Smooth muscle cell (in vitro differentiated cells): ENCODE results near the gene RAB40B. TPM values are rescaled to one million over a fixed set of nuclear protein-coding genes. Genes with fewer than 3 reads are reported as not detected.

Experiments used
- DNase-seq: peaks from one replicate; lab custom pipeline; 2025; ENCODE audit not compliant: unreplicated experiment; lab: John Stamatoyannopoulos, UW
- H2AFZ ChIP-seq: fragments of 200-600 bp; sonication (generic); 2 replicates; pipeline ENCODE4 v1.6.0; 2016; ENCODE audit warnings: antibody characterized with exemption, low read depth, mild to moderate bottlenecking
- H3F3A ChIP-seq: fragments of 200-600 bp; sonication (generic); 2 replicates; pipeline ENCODE4 v1.6.0; 2017; ENCODE audit warnings: antibody characterized with exemption, low read depth
- H3K27ac ChIP-seq: fragments of 200-600 bp; sonication (generic); 2 replicates; pipeline ENCODE4 v1.5.1; 2016; ENCODE audit warnings: low read depth, mild to moderate bottlenecking
- H3K27me3 ChIP-seq: fragments of 200-600 bp; sonication (generic); 2 replicates; pipeline ENCODE4 v1.6.1; 2016; ENCODE audit warnings: low read depth, mild to moderate bottlenecking
- H3K36me3 ChIP-seq: fragments of 200-600 bp; sonication (generic); 2 replicates; pipeline ENCODE4 v1.5.1; 2016; ENCODE audit warnings: low read depth
- H3K4me1 ChIP-seq: fragments of 200-600 bp; sonication (generic); 2 replicates; pipeline ENCODE4 v1.5.1; 2016; ENCODE audit warnings: low read depth
- H3K4me2 ChIP-seq: fragments of 200-600 bp; sonication (generic); 2 replicates; pipeline ENCODE4 v1.6.0; 2016; ENCODE audit warnings: mild to moderate bottlenecking
- H3K4me3 ChIP-seq: fragments of 200-600 bp; sonication (generic); 2 replicates; pipeline ENCODE4 v1.5.1; 2016; ENCODE audit warnings: mild to moderate bottlenecking
- H3K79me2 ChIP-seq: fragments of 200-600 bp; sonication (generic); 2 replicates; pipeline ENCODE4 v1.6.0; 2016; ENCODE audit warnings: low read depth, mild to moderate bottlenecking
- H3K9ac ChIP-seq: fragments of 200-600 bp; sonication (generic); 2 replicates; pipeline ENCODE4 v1.6.0; 2016; ENCODE audit warnings: low read depth
- H3K9me3 ChIP-seq: fragments of 200-600 bp; sonication (generic); replicated peaks from 2 replicates; pipeline ENCODE4 v1.5.1; 2016; ENCODE audit warnings: low read depth
- H4K20me1 ChIP-seq: fragments of 200-600 bp; sonication (generic); 2 replicates; pipeline ENCODE4 v1.6.0; 2016; ENCODE audit warnings: low read depth
- WGBS: methylation state at CpG from one replicate; pipeline ENCODE4 v1.1.7; 2016; ENCODE audit warnings: low lambda C conversion rate; 5-methylcytosine and 5-hydroxymethylcytosine counted together
- polyA plus RNA-seq: library from polyadenylated mRNA; unstranded; fragments of >200 nt; fragmentation: Nextera tagmentation; extraction: Ambion mirVana; gene quantifications from 2 replicates; pipeline ENCODE4 v1.2.1, GENCODE V29; 2016
- total RNA-seq: library from RNA; depleted of rRNA; stranded (reverse); fragments of >200 nt; gene quantifications from 2 replicates; pipeline ENCODE4 v1.2.3, GENCODE V29; 2014
- TF ChIP-seq, protein P1 (sequence below): fragments of 200-600 bp; sonication (generic); IDR thresholded peaks from 2 replicates; pipeline ENCODE4 v1.5.1; 2017; ENCODE audit warnings: borderline replicate concordance, mild to moderate bottlenecking, antibody characterized with exemption; ENCODE audit not compliant: insufficient read depth, poor library complexity, severe bottlenecking

The RAB40B gene
- total and polyA plus RNA-seq, 2 experiments from 2014 or later = 12.0 to 16.0 TPM

DNA sequence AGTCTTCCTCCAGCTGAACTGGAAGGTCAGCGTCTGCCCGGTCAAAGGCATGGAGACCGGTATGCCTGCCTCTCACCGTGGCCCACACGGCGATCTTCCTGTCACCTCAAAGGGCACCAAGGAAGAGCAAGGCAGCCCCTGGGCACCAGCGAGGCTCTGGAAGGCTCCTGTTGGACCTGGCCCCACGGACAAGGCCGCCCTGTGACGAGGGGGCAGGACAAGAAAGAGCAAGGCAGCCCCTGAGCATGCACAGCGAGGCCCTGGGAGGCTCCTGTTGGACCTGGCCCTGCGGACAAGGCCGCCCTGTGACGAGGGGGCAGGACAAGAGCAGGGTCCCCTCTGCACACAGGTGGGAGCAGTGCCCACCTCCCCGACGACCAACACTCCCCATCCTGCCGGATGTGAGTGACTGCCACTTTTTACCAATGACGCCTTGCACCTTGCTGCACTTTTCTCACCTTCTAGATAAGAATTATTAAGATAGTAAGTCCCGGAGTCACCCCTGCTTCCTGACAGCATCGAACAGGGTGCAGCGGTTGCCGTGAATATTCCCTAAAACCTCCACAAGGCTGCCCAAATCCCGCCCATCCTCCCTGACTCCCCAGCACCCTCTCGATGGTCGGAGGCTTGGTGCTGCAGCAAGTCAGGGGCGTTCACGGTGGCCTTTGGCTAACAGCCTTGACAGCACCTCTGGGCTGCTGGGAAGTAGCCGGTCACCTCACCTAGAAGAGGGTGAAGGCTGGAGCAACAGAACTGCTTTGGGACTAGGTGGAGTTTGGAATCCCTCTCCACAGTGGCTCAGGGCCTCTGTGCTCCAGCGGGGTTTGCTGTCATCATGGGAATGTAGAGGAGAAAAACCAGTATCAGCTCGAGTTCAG, 44.6 kb downstream of the RAB40B start:
- Histone ChIP-seq H3K4me1 (no peaks in the 10 kb centered on the region), H3K4me3 (no peak overlapping the region), H3K9me3 (no peaks in the 10 kb centered on the region), H3F3A (no peaks in the 10 kb centered on the region), H3K9ac (no peak overlapping the region), H3K4me2 (no peak overlapping the region), H3K27ac (no peak overlapping the region), H3K79me2 (no peaks in the 10 kb centered on the region), H3K36me3 (no peaks in the 10 kb centered on the region), H4K20me1 (no peaks in the 10 kb centered on the region), H2AFZ (no peak overlapping the region), H3K27me3 (no peaks in the 10 kb centered on the region)
- DNase-seq = no peak
- 88% methylated on average over 29 of the region's 30 CpGs for WGBS
- TF ChIP-seq, protein P1, sequence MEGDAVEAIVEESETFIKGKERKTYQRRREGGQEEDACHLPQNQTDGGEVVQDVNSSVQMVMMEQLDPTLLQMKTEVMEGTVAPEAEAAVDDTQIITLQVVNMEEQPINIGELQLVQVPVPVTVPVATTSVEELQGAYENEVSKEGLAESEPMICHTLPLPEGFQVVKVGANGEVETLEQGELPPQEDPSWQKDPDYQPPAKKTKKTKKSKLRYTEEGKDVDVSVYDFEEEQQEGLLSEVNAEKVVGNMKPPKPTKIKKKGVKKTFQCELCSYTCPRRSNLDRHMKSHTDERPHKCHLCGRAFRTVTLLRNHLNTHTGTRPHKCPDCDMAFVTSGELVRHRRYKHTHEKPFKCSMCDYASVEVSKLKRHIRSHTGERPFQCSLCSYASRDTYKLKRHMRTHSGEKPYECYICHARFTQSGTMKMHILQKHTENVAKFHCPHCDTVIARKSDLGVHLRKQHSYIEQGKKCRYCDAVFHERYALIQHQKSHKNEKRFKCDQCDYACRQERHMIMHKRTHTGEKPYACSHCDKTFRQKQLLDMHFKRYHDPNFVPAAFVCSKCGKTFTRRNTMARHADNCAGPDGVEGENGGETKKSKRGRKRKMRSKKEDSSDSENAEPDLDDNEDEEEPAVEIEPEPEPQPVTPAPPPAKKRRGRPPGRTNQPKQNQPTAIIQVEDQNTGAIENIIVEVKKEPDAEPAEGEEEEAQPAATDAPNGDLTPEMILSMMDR = no peak

GRCh38 chr17:82650723-82651122, 47.8 kb downstream of the RAB40B start:
- H2AFZ ChIP-seq = no peak overlapping the region
- H3F3A ChIP-seq = no peaks in the 10 kb centered on the region
- WGBS = 94% methylated on average over 10 of the region's 10 CpGs
- no peaks in the 10 kb centered on the region for H3K36me3 ChIP-seq
- H3K79me2 ChIP-seq = peaks cover 23% of the 10 kb centered on the region
- no peak overlapping the region for H3K4me2 ChIP-seq
- H3K27ac ChIP-seq = no peak overlapping the region
- H3K4me1 ChIP-seq = peaks cover 5% of the 10 kb centered on the region
- H3K9ac ChIP-seq = no peak overlapping the region
- no peak overlapping the region for H3K4me3 ChIP-seq
- H3K9me3 ChIP-seq = no peaks in the 10 kb centered on the region
- DNase-seq = no peak
- TF ChIP-seq, protein P1 = no peak
- H3K27me3 ChIP-seq = no peaks in the 10 kb centered on the region
- peaks cover 22% of the 10 kb centered on the region for H4K20me1 ChIP-seq

GRCh38 chr17:82649501-82650261, 48.8 kb downstream of the RAB40B start:
- Histone ChIP-seq H3K4me2 (no peak overlapping the region), H3K36me3 (no peaks in the 10 kb centered on the region), H3K9me3 (no peaks in the 10 kb centered on the region), H3K79me2 (peaks cover 33% of the 10 kb centered on the region), H2AFZ (no peak overlapping the region), H3K4me3 (no peak overlapping the region), H3F3A (no peaks in the 10 kb centered on the region), H3K4me1 (peaks cover 5% of the 10 kb centered on the region), H3K27ac (no peak overlapping the region), H4K20me1 (peaks cover 32% of the 10 kb centered on the region), H3K9ac (no peak overlapping the region), H3K27me3 (no peaks in the 10 kb centered on the region)
- TF ChIP-seq, protein P1 = no peak
- DNase-seq = no peak
- 94% methylated on average over 22 of the region's 22 CpGs for WGBS
